GM12873 (cell line): ENCODE results near the gene C11orf91.

Experiments
- CTCF ChIP-seq: IDR thresholded peaks from 2 replicates; pipeline ENCODE4 v1.5.1; 2012; ENCODE audit warnings: low read depth, mild to moderate bottlenecking, moderate library complexity, low read length, control low read depth; ENCODE audit not compliant: insufficient read depth; ENCODE audit errors: missing control alignments

The C11orf91 gene

GRCh38 chr11:33698921-33699320 lies 1.7 kb downstream of the C11orf91 start:
- no peak for TF ChIP-seq CTCF

- no peak for TF ChIP-seq CTCF
Observed at GRCh38 chr11:33697997-33698396, 2.6 kb downstream of the C11orf91 start.

GRCh38 chr11:33696931-33697638 lies 3.5 kb downstream of the C11orf91 start:
- no peak for TF ChIP-seq CTCF

- no peak for TF ChIP-seq CTCF
Observed at GRCh38 chr11:33696411-33696810, 4.2 kb downstream of the C11orf91 start.

- TF ChIP-seq CTCF, result no peak
Observed at GRCh38 chr11:33695051-33695566, 5.5 kb downstream of the C11orf91 start.

- no peak for TF ChIP-seq CTCF
Observed at GRCh38 chr11:33694346-33695050, 6.1 kb downstream of the C11orf91 start.

GRCh38 chr11:33692541-33692940 lies 8.1 kb downstream of the C11orf91 start:
- TF ChIP-seq CTCF, result no peak
